ENCODE data around the gene APBA2. TPM values are rescaled to one million over a fixed set of nuclear protein-coding genes. Genes with fewer than 3 reads are reported as not detected.

APBA2 gene
- total RNA-seq, 2 donors from 2014 or later: 0.77 to 1.0 TPM

DNA sequence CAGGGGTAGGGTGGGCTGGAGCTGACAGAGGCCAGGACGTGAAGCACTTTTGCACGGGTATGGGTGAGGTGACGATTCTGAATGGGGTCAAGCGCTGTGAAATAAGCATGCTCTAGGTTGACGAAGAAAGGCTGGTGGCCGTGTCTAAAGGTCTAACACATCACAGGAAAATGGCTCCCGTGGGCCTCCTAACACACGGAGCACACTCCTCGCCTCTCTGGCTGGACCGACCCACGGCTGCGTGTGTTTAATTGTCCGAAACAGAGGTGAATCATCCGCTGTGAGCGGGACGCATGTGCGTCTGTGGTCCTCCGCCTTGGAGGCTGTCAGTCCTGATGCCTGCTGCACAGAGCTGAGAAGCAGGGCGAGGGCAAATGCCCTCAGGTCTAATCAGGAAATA lies 253.3 kb downstream of the APBA2 start:
- no peaks in the 10 kb centered on the region for H3K9me3 ChIP-seq
- H3K4me3 ChIP-seq: no peak overlapping the region
- H3K36me3 ChIP-seq: no peaks in the 10 kb centered on the region
- intact Hi-C loops (cut with DNase I): no loop called here
- no peak for DNase-seq
- no peaks in the 10 kb centered on the region for H3K4me1 ChIP-seq
- H3K27me3 ChIP-seq: no peaks in the 10 kb centered on the region
- TF ChIP-seq, protein P1, sequence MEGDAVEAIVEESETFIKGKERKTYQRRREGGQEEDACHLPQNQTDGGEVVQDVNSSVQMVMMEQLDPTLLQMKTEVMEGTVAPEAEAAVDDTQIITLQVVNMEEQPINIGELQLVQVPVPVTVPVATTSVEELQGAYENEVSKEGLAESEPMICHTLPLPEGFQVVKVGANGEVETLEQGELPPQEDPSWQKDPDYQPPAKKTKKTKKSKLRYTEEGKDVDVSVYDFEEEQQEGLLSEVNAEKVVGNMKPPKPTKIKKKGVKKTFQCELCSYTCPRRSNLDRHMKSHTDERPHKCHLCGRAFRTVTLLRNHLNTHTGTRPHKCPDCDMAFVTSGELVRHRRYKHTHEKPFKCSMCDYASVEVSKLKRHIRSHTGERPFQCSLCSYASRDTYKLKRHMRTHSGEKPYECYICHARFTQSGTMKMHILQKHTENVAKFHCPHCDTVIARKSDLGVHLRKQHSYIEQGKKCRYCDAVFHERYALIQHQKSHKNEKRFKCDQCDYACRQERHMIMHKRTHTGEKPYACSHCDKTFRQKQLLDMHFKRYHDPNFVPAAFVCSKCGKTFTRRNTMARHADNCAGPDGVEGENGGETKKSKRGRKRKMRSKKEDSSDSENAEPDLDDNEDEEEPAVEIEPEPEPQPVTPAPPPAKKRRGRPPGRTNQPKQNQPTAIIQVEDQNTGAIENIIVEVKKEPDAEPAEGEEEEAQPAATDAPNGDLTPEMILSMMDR (IDR thresholded peaks at IDR 0.05): no peak
- no peak overlapping the region for H3K27ac ChIP-seq
- H3K9ac ChIP-seq (ENCODE audit: low read depth in 2 of 2, low read length in 2 of 2): no peak overlapping the region

DNA sequence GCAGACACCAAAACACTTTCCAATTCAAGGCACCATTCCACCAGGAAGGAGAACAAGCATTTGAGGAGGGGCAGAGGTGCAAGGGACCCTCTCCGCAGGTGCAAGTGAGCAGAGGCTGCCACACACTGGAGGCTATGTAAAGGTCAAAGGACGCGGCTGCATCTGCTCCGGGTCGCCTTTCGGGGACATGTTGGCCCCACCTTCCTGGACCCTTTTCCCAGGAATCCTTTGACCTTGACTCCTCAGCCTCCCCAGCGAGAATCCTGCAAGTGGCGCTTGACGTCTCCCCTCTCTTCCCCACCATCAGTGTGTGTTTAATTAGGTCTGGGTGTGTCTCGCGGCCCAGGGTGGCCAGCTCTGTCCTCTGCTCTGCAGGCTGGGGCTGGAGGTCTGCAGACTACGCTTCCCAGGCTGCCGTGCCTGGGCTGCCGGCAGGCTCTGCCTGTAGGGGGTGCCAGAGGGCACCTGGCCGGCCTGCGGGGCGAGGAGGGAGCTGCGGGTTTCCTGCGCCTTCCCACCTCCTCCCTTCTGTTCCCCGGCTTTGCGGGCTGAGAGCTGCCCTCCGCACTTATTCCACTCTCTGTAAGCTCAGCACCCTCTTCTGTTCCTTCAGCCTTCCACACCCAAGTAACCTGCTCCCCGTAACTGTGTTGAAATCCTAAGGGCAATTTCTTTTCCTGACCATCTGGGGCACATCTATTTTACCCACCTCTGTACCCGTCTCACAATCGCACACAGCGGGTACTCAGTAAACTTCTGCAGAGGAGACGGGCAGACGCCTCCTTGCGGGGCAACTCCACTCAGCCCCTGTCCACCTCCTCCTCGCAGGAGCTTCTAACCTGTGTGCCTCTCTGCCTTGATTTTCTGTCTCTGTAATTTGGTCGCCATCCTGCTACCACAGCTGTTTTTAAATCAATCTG lies 254.0 kb downstream of the APBA2 start:
- Histone ChIP-seq H3K4me3 (no peak overlapping the region), H3K9me3 (no peaks in the 10 kb centered on the region), H3K27me3 (no peaks in the 10 kb centered on the region), H3K36me3 (no peaks in the 10 kb centered on the region), H3K27ac (no peak overlapping the region), H3K9ac (ENCODE audit: low read depth in 2 of 2, low read length in 2 of 2) (no peak overlapping the region), H3K4me1 (no peaks in the 10 kb centered on the region)
- TF ChIP-seq, protein P1 (IDR thresholded peaks at IDR 0.05): peak; percentile 76
- peak; percentile 52 for DNase-seq
- intact Hi-C loops (cut with DNase I): no loop called here

DNA sequence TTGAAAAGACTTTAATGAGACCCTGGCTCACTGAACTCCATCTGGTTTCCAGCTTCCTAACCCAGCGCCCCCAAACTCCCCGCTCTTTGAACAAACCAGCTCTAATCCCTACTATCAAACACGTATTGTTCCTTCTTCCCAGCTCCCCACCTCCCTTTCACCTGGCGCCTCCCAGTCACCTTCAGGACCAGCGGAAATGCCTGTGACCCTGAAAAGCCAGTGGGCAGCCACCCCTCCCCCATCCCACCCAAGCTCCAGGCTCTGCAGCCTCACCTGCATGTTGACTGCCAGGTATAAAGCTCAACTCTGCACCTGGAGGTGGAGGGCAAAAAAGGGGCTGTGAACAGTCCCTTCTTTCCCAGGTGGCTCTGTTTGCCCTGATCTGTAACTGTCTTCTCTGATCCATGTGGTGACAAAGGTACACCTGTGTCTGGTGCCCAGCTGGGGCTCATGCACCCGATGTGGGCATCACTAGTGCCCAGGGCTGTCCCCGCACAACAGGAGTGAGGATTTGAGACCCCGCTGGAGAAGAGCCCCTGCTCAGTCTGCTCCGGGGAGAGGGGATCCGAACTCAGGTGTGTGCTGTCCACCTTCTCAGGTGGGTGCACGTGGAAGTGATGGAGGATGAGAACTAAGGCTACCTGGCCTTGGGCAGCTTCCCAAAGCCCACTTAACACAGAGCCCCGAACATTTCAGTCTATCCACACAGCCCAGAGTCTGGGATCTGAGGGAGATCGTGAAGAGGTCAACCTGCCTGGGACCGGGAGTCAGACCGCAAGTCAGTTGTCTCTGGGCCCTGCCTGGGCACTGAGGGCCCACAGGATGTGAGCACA lies 254.9 kb downstream of the APBA2 start:
- no peak overlapping the region for H3K27ac ChIP-seq
- H3K27me3 ChIP-seq: no peaks in the 10 kb centered on the region
- no peak for DNase-seq
- no peaks in the 10 kb centered on the region for H3K36me3 ChIP-seq
- H3K4me1 ChIP-seq: no peaks in the 10 kb centered on the region
- H3K9me3 ChIP-seq: no peaks in the 10 kb centered on the region
- intact Hi-C loops (cut with DNase I): no loop called here
- H3K9ac ChIP-seq (ENCODE audit: low read depth in 2 of 2, low read length in 2 of 2): no peak overlapping the region
- no peak overlapping the region for H3K4me3 ChIP-seq
- TF ChIP-seq, protein P1 (IDR thresholded peaks at IDR 0.05): no peak

DNA sequence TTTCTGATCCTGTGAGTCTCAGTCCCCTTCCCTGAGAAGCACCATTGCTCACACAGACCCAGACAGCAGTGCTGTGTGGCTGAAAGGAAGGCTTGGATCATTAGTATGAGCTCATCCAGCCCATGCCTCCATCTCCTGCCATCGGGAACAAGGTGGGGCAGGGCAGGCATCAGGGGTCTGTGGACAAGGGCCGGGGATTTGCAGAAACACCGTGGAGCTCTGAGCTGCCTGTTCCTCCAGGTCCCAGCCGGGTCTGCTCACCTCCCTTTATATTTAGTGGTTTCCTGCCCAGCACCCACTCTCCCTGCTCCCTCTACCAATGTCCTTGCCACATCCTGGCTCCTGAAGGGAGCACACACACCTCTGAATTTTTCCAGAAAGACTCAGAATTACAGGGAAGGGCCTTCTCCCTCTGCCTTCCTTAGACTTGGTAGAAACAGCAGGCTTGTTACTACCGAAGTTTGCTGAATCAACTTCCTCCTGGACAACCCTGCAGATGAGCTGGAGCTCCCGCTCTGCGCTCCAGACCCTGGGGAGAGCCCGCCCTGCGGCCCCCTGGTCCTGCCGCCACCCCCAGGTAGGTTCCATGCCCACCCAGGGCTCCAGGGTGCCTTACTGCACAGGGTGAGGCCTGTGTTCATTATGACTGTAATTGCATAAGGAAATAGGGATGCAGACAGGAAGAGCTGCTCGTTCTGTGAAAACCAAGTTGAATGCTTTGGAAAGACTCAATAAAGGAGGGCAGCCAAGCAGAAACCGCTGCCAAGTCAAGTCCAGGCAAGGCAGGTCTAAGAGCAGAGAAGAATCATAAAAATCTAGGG lies 255.7 kb downstream of the APBA2 start:
- no peaks in the 10 kb centered on the region for H3K9me3 ChIP-seq
- H3K4me1 ChIP-seq: no peaks in the 10 kb centered on the region
- intact Hi-C loops (cut with DNase I): no loop called here
- no peak overlapping the region for H3K9ac ChIP-seq (ENCODE audit: low read depth in 2 of 2, low read length in 2 of 2)
- TF ChIP-seq, protein P1 (IDR thresholded peaks at IDR 0.05): no peak
- no peaks in the 10 kb centered on the region for H3K27me3 ChIP-seq
- DNase-seq: no peak
- no peaks in the 10 kb centered on the region for H3K36me3 ChIP-seq
- no peak overlapping the region for H3K27ac ChIP-seq
- H3K4me3 ChIP-seq: no peak overlapping the region

Data from colonic mucosa (tissue), 4 donors.